Measurements from ENCODE around the gene NELL1. TPM values are rescaled to one million over a fixed set of nuclear protein-coding genes. Genes with fewer than 3 reads are reported as not detected.

NELL1 gene
- polyA plus RNA-seq (2013, experiment 1 of 2; ENCODE audit: insufficient read length): not detected
- polyA plus RNA-seq (2013, experiment 2 of 2; ENCODE audit: insufficient read length): 0.36 TPM

DNA sequence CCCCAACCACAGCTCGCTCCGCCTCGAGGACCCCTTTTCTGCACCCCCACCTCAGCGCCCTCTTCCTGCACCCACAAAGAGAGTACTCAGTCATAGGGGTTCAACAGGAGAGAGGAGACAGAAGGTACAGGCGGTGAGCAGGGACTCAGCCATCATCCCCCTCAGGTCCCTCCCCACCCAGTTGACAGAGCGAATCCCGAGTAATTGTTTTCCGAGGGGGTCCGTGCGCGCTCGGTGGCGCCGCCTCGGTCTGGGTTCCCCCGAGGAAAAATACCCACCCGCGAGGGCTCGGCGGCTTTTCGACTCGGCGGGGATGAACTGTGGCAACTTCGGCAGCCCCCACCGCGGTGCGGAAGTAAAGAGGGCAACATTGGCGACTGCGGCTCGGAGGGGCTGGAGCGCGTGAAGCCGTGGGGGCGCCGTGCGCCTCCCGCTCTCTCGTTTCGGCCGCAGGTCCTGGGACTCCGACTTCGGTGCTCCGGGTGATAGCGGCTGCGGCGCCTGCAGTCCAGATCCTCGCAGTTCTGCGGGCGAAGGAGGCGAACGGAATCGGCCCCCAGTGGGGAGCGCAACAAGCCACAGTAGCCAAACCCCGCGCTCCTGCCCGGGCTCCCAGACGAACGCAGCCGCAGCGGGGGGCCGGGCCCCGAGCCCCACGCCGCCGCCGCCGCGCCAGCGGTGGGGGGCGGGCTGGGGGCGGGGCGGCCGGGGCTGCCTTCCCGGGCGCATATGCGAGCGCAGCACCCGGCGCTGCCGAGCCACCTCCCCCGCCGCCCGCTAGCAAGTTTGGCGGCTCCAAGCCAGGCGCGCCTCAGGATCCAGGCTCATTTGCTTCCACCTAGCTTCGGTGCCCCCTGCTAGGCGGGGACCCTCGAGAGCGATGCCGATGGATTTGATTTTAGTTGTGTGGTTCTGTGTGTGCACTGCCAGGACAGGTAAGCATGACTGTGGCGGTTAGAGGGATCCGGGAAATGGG, at the start of gene NELL1:
Gene NELL1, plus strand, starts transcription at position 743 of the 976 bp plus-strand sequence.
- no peak for DNase-seq

DNA sequence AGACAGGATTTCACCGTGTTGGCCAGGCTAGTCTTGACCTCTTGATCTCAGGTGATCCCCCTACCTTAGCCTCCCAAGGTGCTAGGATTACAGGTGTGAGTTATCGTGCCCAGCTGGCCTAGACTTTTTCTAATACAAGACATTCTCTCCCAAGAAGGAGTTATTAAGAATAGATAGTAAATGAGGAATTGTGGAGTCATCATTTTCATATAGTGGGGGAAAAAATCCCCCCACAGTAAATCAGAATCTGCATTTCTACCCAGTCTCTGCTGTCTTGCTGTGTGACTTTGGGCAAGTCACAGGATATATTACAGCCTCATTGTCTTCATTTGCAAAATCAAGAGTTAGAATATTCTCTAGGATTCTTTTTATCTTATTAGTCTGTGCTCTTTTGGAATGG, 48.4 kb upstream of the NELL1 start:
- no peak for DNase-seq

DNA sequence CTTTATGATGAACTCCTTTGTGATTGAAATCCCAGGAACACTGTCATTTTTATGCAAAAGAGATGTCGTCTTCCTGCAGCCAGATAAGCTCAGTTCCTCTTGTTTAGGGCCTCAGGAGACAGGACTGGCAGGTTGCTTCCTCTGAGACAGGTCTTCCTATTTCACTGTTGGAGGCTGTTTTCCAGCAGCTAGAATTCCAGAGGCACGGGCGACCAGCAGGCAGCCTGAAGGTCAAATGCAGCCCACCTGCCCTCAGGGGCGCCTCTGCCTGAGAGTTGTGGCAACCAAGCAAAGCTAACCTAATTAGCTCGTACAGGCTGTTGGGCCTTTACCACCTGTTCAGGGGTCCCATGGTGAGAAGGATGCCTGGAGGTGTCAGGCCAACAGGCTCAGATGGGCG, 47.7 kb upstream of the NELL1 start:
- DNase-seq: no peak

DNA sequence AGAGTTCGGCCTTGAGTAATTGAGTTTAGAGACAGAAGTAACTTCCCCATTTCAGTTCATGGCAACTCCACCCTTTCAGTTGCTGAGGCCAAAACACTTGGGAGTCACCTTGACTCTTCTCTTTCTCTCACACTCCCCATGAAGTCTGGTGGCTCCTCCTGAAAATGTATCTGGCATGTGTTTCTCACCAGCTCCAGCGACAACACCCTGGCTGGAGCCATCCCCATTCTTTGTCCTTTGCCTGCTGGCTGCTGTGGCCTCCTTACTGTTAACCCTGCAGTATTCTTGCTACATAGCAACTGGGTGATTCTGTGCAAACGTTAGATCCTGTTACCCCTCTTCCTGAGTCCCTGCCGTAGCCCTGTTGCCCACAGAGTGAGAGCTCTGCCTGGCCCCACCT, 46.1 kb upstream of the NELL1 start:
- DNase-seq: no peak

DNA sequence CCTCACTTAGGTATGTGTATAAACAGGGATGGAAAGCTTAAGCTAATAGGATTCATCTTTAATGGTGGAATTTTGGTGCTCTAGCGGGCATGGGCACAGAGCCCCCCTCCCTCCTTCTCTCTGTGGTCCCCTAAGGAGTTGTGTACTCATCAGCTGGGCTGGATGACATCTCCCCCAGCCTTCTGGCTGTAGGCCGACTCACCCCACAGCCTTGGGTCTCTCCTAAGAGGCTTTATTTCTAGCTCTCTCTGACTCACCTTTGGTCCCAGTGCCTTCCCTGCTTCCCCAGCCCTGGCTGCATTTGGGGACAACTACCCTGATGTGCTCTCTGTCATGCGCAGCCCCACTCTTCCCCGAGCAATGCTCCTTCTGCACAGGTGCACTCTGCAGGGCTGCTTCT, 43.1 kb upstream of the NELL1 start:
- DNase-seq: no peak

DNA sequence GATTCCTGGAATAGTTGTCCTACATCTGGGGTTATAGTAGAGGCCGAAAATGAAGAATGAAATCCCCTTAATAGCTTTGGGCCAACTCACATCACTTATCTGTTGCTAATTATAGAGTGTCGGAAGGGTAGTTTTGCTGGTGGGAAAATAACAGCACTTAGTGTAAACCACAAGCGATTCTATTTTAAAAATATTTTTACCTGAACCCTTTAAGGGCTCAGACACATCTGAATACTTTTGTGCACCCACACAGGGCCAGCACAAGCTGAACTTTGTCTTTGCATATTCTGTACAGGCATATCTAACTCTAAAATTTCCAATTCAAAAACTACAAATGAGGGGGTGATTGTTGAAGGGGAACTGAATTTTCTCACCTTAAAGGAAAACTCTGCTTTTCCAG, 42.4 kb upstream of the NELL1 start:
- no peak for DNase-seq

DNA sequence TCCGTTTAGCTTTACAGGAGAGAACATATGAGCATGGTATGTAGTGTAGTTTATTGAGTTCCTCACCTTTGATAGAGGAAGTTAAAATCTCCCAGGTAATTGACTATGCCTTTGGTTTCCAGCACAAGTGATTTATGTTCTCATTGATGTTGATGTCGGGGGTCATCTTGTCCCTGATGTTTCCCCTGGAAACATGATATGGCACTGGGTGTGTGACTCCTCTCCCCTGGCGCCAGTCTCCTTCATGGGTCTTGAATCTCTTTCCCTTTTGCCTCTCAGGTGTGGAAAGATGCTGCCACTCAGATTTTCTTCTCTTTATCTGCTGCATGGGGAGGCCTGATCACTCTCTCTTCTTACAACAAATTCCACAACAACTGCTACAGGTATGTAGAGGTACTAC, 41.7 kb upstream of the NELL1 start:
- DNase-seq: no peak

DNA sequence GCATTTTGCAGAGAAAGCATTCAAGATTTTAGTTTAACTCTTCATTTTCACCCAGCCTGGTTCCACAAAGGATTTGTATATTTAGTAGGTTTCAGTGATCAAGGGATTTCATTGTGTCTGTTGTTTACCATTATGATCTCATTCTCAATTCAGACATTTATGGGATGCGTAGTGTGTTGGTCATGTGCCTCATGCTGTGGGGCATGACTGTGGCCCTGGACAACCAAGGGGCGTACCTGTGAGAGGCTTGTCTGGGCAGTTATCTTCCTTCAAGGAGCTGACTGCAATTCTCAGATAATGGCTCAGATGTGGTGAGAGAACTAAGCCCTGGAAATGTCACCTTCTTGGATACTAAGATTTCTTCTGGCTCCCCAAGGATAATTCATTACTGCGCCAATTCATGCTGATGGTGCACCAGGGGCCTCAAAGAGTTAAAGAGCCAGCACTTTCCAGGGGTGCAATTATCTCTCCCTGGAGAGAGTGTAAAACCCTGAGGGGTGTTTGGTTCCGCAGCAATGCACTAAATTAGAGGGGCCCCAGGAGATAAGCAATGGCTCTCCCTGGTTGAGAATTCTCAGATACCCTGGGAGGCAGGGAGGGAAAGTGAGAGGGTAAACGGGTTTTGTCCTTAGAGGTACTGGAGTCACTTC, 37.7 kb upstream of the NELL1 start:
- DNase-seq: no peak

DNA sequence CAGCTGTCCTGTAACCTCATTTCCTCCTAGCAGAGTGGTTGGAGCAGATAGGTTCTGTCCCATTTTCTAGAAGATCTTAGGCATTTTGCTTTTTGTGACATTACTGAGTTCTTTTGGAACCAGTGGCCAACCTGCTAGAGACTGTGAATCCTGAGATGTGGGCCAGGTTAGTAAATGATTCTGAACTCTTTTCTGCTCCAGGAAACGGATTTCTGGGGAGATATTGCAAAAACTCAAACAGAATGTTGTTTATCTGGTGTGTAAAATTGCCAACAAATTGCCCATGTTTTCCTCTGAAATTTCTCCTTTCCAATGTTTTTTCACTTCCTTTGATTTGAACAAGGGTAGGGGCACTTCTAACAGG, 37.2 kb upstream of the NELL1 start:
- DNase-seq: no peak

DNA sequence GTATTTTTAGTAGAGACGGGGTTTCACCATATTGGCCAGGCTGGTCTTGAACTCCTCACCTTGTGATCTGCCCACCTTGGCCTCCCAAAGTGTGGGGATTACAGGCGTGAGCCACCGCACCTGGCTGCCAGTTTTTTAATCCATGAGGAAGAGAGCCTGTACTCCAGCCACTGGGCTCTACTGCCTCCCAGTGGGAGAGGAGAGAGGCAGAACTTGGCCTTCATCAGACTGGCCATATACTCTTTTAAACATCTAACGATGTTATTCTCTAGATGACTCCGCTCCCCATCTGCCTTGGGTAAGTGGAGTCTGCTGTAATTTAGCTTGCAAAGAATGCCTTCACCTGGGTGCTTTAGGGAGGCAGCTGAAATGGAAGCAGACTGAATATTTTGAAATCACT, 35.3 kb upstream of the NELL1 start:
- no peak for DNase-seq

DNA sequence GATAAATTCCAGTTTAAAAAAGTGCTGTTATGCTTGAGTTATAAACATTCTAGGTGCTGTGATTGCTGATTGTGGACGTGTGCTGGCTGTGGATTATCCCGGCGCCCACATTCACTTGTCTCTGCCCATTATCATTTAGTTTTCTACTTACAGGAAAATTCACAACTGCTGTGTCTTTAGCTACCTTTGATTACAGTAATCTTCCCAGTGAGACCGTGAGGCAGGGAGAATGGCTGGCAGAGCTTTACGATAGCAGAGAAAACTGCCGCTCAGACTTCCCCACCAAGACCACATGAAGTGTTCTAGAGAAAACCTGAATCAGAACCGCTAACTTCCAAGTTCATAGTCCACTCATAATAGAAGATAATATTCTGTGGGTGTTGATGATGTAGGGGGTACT, 34.6 kb upstream of the NELL1 start:
- DNase-seq: no peak

DNA sequence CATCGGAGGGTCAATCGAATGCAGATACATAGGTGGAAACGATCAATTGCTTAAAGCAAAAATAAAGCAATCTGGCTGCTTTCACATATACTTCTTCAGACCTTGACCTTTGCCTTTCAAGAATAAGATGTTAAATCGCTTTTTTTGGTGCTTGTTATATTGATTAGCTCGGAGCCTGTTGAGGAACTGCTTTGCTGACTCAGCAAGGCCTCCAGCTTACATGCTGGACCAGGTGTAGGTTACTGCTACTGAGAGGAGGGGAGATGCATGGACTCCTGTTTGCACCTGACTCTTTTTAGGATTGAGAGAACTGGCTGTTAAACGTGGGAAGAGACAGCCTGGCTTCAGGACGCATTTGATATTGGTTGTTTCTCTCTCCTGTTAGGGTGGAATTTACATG, 31.3 kb upstream of the NELL1 start:
- no peak for DNase-seq

DNA sequence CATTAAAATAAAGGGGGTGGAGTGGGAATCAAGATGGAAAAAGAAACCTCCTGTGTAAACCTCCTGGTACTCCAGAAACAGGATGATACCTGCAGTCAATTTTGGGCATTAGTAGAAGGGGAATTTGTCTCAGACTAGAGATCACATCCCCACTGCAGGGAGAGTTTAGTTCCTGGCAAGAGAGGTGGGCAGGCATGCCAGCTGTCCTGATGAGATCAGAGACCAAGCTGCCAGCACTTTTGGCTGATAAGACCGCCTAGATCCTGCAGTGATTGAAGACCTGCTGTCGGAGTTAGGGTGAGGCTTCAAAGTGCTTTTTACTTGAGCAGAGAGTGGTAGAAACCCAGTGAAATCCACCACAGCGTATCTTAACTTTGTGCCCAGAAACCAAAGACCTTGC, 29.7 kb upstream of the NELL1 start:
- DNase-seq: no peak

DNA sequence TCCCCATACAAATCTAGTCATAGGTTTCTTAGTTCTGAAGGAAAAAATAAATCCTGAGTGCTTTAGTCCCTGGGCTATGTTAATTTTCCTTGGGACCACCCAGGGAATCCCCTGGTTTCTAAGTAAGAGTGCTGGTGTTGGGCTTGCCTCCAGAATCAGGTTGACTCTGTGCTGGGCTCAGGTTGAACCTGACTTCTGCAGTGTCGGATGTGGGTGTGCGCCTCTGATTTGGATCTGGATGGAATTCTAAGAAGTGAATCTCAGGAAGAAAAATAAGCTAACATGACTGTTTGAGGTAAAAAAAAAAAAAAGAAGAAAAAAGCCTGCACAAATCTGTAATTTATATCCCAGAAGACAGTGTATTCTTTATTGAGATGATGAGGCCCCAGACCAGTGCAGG, 29.0 kb upstream of the NELL1 start:
- DNase-seq: no peak

DNA sequence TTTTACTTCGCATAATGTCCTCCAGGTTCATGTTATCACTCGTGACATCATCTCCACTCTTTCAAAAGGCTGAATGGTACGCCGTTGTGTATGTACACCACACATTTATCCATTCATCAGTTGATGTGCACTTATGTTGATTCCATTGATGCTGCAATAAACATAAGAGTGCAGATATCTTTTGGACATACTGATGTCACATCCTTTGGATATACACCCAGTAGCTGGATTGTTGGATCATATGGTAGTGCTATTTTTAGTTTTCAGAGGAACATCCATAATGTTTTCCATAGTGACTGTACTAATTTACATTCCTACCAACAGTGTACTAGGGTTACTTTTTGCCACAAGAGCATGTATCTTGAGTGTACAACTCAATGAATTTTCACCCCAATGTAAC, 25.0 kb upstream of the NELL1 start:
- DNase-seq: no peak

DNA sequence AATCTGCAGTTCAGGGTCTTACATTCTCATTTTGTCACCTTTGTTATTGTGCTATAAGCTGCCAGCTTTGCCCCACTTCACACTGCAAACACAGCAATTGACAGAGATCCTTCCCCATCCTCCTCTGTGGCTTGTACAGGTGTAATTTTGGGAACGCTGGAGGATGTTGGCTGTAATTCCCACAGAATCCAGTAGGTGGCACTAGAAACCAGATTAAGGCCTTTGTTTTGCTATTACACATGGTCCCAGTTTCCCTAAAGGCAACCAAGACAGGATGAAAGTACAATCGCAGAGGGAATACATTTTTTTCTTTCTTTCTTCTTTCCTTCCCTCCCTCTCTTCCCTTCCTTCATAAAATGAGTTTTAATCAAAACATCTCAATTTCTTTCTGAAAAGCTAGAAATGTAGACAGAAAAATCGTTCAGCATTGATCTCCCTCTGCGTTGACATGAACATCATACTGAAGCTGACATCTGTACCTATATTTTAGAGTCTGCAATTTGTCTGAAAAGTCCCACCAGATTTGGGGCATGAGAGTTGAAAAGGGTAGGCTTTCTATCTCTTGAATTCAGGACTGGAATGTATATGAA, 21.3 kb upstream of the NELL1 start:
- DNase-seq: peak; percentile 41

DNA sequence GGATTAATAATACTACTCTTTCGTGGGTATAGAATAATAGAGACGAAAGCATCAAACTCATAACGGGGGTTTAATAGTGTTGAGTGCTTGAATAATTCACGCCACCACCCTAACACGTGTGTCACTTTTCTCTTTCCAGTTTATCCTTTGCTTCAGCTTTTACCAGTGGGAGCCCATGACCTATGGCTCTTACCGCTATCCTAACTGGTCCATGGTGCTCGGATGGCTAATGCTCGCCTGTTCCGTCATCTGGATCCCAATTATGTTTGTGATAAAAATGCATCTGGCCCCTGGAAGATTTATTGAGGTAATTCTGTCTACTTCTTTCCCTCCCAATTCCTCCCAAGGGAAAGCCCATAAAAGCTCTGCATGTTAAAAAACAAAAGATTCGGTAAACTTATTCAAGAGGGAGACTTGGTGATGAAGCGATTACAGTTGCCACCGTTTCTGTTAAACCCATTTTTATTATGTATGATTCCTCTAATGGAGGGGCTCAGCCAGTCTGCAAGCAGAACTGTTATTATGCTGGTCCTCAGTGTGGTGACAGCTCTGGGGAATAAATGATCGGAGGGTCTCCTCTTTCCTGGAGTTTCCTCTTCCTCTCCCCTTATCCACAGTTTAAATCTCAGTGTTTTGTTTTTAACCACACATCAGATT, 17.1 kb upstream of the NELL1 start:
- no peak for DNase-seq

DNA sequence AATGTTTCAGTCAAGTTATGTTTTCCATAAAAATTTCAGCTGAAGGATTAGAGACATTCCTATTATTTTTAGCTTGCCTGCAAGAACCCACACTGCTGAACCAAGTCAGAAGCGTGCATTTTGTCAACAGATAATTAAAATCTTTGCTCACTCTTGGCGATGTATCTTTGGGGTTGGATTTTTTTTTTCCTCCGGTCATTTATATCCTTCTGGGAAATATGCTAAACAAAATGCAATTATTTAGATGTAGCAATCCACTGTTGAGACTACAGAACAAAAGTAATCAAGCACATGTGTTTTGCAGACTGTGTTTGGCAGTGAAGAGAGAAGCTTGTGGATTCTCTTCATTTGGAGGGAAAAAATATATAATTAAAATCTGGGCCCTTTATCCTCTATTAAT, 15.3 kb upstream of the NELL1 start:
- DNase-seq: no peak

DNA sequence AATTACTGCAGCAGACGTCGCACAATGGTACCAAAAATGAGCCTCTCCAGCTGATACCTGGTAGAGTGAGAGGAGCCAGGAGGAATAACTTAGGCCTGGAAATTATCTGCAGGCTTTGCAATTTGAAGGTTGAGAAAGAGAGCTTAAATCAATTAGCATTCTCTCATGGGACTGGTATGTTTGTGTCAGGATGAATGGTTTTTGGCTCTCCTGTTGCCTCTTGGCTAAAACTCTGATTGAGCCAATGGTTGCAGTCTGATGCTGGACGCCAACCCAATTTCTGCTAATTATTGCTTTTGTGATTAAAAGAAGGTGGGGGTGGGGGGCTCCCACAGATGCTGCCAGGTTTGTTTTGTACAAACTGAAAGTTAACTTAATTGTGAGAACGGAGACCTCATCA, 12.5 kb upstream of the NELL1 start:
- no peak for DNase-seq

DNA sequence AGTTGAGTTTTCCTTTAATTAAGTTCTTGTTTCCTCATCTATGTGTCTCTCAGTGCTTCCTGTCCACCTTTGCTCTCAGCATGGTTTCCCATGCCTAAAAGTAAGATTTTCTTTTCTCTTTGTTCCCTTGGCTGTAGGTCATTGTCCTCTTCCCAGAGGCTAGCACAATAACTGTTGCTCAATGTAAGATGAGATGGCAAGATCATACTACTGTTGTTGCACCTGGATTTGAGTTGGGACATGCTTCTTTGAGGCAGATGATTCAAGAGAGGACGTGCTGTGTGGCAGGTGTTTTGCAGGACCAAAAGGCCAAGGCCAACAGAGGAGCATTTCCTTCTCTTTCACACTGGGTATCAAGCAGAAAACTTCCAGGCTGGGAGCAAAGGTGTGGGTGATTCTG, 11.3 kb upstream of the NELL1 start:
- DNase-seq: no peak

DNA sequence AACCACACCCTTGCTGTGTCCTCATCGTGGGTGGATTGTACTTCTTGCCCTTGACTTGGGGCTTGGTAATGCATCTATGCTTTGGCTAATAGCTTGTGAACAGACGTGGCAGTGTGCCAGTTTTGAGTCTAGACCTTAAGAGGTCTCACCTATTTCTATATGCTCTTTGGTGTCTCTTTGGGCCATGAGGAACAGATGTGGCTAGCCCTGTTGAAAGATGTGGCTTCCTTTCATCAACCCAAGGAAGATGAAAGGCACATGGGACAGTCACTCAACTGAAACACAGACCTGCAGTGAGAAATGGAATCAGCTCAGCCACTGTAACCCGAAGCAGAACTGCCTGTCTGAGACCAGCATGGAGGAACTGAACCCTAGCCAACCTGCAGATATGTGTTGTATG, 7.9 kb upstream of the NELL1 start:
- DNase-seq: no peak

DNA sequence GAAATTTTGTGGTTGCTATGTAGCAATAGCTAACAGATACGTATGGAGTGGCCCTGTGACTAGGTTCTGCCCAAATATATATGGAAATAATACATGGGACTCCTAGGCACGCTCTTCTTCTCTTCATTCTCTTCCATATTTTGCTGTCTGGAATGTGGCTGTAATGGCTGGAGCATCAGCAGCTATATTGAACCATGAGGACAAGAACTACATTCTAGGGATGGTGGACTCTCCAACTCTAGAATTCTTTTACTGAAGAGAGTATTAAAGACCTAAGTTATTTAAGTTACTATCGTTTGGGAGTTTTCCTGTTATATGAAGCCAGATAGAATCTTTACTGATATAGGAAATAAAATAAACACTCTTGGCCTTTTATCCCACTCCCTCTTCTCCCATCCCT, 7.5 kb upstream of the NELL1 start:
- no peak for DNase-seq

DNA sequence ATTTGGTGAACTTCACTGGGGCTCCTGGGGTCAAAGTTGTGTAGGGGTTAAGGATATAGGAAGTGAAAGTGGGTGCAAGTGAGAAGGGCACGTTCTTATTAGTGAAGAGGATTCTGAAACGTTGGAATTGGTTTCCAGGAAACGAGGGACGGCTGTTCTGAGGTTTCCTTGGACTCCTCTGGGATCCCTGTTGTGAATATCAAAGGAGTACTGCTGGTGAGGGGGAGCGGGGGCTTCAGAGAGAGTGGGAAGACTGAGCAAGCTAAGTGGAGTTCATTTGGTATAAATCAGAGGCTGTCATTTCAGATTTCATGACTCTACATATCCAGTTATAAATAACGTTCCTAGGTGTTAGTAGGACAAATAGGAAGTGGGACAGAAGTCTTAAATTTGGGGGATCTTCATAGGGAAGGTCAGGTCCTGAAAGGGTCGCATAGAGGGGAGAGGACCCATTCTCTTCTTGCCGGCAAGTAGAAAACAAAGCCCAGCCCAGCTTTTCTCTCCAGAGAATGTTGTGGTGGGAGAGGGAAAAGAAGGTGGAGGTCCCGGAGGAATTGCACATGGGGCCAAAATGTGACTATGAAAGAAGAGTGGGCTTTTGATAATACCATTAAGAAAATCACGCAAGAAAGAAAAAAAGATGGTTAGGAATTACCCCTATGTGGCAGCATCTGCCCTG, 1.1 kb upstream of the NELL1 start:
- DNase-seq: no peak

All from fibroblast of skin of scalp (primary cell).